SU-DHL-6 (cell line): ENCODE results near the gene TBRG1.

Experiments used
- EZH2phosphoT487 ChIP-seq: fragments of 200-600 bp; sonication (generic), shearing (Covaris generic); conservative IDR thresholded peaks from 2 replicates; pipeline ENCODE4 v1.6.1; 2018; ENCODE audit warnings: mild to moderate bottlenecking, antibody characterized with exemption, low read length, moderate library complexity, mixed read lengths
- TF ChIP-seq, protein P1 (sequence below): fragments of 200-600 bp; sonication (generic); IDR thresholded peaks from one replicate; pipeline ENCODE4 v1.5.1; 2017; ENCODE audit warnings: antibody characterized with exemption, mild to moderate bottlenecking, low read length, moderate library complexity; ENCODE audit not compliant: insufficient read depth, poor library complexity, severe bottlenecking

DNA sequence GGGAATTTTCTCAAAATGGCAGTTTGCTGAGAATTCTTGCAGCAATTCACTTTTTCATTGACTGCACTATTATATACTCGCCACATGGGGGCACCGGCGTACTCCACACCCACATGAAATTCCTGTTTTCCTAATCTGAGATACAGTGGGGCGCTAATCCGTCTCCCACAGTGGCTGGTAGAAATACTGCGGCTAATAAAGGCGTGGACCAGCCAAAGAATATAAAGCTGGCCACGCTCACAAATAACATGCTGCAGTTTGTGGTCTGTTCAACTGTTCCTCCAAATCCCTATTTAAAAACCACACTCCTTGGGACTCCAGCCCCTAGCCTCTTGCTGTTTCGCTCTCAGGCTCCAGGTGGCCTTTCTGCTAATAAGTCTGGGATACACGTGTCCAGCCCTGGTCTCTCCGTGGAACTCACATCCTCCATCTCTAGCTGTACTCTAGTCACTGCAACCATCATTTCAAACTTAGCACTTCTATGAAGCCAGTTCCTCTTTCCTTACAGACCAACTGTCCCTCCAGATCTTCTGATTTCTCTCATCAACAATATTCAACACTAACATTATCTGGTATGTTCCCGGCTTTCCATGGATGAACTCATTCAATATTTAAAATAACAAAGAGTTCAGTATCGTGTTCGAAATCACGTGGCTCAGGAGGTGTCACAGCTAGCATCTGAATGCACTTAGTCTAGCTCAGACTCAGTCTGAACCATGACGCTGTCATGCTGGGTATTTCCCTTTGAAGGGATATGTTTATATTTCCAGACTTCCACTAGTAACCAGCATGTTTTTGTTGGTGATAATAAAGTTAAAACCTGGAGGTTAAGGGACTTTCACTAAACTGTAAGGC lies 22.0 kb downstream of the TBRG1 start:
- TF ChIP-seq, protein P1, sequence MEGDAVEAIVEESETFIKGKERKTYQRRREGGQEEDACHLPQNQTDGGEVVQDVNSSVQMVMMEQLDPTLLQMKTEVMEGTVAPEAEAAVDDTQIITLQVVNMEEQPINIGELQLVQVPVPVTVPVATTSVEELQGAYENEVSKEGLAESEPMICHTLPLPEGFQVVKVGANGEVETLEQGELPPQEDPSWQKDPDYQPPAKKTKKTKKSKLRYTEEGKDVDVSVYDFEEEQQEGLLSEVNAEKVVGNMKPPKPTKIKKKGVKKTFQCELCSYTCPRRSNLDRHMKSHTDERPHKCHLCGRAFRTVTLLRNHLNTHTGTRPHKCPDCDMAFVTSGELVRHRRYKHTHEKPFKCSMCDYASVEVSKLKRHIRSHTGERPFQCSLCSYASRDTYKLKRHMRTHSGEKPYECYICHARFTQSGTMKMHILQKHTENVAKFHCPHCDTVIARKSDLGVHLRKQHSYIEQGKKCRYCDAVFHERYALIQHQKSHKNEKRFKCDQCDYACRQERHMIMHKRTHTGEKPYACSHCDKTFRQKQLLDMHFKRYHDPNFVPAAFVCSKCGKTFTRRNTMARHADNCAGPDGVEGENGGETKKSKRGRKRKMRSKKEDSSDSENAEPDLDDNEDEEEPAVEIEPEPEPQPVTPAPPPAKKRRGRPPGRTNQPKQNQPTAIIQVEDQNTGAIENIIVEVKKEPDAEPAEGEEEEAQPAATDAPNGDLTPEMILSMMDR: peak; percentile 65
- no peak for TF ChIP-seq EZH2phosphoT487
